ENCODE data around the gene FBXL19. TPM values are rescaled to one million over a fixed set of nuclear protein-coding genes. Genes with fewer than 3 reads are reported as not detected.
A peak's percentile ranks its signal among the peaks of the same experiment; 100 is the strongest.
"Not testable (repeated sequence)": the region's sequence is repeated elsewhere in the genome, so short reads cannot be mapped to it uniquely, and the experiment has no call there.

FBXL19 gene, protein sequence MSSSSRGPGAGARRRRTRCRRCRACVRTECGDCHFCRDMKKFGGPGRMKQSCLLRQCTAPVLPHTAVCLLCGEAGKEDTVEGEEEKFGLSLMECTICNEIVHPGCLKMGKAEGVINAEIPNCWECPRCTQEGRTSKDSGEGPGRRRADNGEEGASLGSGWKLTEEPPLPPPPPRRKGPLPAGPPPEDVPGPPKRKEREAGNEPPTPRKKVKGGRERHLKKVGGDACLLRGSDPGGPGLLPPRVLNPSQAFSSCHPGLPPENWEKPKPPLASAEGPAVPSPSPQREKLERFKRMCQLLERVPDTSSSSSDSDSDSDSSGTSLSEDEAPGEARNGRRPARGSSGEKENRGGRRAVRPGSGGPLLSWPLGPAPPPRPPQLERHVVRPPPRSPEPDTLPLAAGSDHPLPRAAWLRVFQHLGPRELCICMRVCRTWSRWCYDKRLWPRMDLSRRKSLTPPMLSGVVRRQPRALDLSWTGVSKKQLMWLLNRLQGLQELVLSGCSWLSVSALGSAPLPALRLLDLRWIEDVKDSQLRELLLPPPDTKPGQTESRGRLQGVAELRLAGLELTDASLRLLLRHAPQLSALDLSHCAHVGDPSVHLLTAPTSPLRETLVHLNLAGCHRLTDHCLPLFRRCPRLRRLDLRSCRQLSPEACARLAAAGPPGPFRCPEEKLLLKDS
- 10 to 100 TPM in 1 of 2 donors, 1 to 10 TPM in 1; 6.4 to 10.1 TPM for total RNA-seq
- long read RNA-seq, partial matches to known transcripts, result 0 of 1 reads
- long read RNA-seq, other reads (novel, unspliced or antisense), result 1 of 1 reads

- DNase-seq (no peak), ATAC-seq (no peak)
- intact Hi-C loops (cut with DNase I), result no loop called here
Measured at GRCh38 chr16:30923554-30924075, at the start of gene FBXL19. FBXL19 (plus strand) TSS chr16:30923572; CDS start chr16:30925755, 2,183 bp downstream.

DNA sequence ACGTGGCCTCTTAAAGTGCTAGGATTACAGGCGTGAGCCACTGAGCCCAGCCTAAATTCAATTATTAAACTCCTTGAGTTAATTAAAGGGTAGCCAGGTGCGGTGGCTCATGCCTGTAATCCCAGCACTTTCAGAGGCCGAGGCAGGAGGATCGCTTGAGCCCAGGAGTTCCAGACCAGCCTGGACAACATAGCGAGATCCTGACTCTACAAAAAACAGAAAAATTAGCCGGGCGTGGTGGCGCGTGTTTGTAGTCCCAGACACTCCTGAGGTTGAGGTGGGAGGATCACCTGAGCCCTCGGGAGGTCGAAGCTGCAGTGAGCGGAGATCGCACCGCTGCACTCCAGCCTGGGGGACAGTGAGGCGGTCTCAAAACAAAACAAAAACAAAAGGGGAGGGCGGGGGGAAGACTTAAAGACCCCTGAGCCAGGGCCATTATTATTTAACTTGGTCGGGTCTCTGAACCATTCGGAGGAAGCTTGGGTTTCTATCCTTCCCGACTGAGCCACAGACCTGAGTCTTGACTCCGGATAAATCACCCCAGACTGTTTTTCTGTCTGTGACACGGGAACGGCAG is 49.0 kb upstream of the FBXL19 start:
- DNase-seq (no peak), ATAC-seq (no peak)
- intact Hi-C loops (cut with DNase I), result no loop called here

- ATAC-seq (peak; percentile 99), DNase-seq (peak; percentile 93)
- intact Hi-C loops (cut with DNase I), result no loop called here
Measured at GRCh38 chr16:30874821-30875717, 48.3 kb upstream of the FBXL19 start.

- intact Hi-C loops (cut with DNase I), result no loop called here
Measured at GRCh38 chr16:30875871-30876801, 47.2 kb upstream of the FBXL19 start.

GRCh38 chr16:30876867-30877266 is 46.5 kb upstream of the FBXL19 start:
- ATAC-seq (no peak), DNase-seq (no peak)
- intact Hi-C loops (cut with DNase I), result no loop called here

More at GRCh38 chr16:30875871-30876801, 47.2 kb upstream of the FBXL19 start:
- ATAC-seq (no peak), DNase-seq (no peak)

DNA sequence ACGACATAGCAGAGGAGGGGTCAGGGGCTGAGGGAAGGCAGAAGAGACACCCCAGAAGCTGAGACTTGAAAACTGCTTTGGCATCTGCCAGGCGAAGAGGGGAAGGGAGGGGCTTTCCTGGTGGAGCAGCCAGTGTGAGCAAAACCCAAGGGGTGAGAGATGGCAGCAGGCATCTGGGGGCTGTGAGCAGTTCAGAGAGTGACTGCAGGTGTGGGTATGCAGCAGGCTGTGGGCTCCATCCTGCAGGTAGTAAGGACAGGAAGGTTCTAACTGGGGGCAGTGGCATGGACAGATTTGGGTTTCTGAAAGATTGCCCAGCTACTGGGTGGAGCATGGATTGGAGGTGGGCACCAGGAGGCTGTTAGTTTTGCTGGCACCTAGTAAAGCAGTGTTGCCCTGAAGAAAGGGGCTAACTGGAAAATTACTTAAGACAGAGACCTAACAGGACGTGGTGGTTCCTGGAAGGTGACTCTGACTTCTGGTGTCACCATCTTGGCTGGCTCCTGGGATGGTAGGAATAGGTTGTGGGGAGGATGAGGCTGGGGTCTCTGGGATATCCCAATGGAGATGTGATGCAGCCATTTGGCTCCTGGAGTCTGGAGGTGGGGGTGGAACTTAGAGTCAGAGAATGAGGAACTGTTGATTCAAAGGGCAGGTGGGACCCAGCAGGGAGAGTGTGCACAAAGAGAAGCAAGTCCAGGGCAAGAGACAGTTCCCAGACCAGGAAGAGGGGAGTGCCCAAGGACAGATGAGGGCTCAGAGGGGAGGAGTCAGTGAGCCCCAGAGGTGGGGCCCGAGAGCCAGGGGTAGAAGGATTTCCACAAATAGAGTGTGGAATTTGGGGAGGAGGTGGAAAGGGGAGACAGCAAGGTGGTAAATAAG is 40.7 kb upstream of the FBXL19 start:
- DNase-seq (no peak), ATAC-seq (no peak)
- intact Hi-C loops (cut with DNase I), result no loop called here

GRCh38 chr16:30884760-30885159 is 38.6 kb upstream of the FBXL19 start:
- no peak for DNase-seq
- ATAC-seq, result no peak
- intact Hi-C loops (cut with DNase I), result no loop called here

DNA sequence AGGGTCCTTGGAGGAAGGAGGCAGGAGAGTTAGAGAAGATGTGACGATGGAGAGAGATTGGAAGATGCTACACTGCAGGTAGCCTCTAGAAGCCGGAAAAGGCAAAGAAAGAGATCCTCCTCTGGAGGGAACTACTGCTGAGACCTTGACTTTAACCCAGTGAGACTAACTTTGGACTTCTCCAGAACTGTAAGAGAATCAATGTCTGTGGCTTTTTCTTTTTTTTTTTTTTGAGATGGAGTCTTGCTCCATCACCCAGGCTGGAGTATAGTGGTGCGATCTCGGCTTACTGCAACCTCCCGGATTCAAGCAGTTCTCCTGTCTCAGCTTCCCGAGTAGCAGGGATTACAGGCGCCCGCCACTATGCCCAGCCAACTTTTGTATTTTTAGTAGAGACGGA is 38.2 kb upstream of the FBXL19 start:
- intact Hi-C loops (cut with DNase I), result no loop called here
- no peak for DNase-seq
- no peak for ATAC-seq

DNA sequence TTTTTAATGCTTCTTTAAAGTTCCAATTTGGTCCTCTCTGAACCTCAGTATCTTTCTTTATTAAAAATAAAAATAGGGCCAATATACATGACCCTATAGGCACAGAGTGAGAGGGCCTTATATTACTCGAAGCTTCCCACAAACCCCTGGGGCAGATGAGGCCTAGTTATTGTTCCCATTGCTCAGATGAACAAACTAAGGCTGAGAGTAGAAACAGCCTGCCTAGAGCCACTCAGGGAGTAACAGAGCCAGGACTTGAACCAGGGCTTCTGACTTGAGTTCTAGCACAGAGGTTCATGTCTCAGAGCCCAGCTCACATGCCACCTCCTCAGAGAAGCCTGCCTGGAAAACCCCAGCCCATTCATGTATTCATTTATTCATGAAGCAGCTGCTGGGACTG is 37.2 kb upstream of the FBXL19 start:
- DNase-seq, result no peak
- ATAC-seq, result no peak
- intact Hi-C loops (cut with DNase I), result no loop called here

DNA sequence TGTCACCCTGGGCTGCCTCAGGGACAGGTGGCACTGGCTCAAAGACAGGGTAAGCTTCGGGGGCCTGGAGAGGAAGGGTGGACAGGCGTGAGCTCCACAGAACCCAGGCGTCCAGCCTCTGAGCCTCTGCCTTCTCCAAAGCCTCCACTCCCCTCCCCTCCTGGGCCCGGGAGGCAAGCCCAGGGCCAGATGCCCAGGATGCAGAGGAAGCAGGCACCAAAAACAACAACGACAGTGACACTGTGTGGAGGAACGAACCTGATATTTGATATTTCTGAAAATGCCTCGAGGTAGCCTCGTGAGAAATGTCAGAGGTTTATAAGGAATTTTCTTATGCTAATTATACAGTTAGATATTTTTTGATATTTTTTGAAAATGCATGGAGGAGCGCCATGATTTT is 35.4 kb upstream of the FBXL19 start:
- DNase-seq (no peak), ATAC-seq (no peak)
- intact Hi-C loops (cut with DNase I), result no loop called here

DNA sequence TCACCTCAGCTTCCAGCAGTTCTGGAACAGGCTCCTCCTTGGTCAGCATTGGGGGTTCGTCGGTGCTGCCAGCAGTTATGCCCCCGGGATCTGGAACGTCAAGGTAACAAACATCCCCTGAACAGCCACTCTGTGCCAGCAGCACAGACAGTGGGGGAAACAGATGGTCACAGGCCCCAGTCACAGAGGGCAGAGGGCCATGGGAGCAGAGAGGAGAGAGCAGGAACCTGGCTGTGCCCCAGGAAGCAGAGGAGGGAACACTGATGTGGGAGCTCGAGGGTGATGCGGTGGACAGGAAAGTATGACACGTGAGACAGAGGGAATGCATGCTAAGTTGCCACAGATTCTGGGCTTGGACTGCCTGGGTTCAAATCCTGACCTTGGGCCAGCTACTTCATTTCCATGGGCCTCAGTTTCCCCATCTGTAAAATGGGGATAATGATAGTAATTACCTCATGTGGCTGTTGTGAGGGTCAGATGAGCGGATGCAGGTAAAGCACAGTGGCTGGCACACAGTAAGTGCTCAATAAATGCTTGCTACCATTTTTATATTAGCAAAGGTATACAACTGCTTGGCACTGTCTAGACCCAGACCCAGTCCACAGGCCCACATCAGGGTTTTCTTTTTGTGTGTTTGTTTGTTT is 34.4 kb upstream of the FBXL19 start:
- intact Hi-C loops (cut with DNase I), result no loop called here
- ATAC-seq (no peak), DNase-seq (no peak)

- DNase-seq (no peak), ATAC-seq (no peak)
- intact Hi-C loops (cut with DNase I), result no loop called here
Measured at GRCh38 chr16:30889721-30890120, 33.7 kb upstream of the FBXL19 start.

GRCh38 chr16:30891043-30891823 is 32.1 kb upstream of the FBXL19 start:
- intact Hi-C loops (cut with DNase I); DNase-seq; ATAC-seq: not testable (repeated sequence)

DNA sequence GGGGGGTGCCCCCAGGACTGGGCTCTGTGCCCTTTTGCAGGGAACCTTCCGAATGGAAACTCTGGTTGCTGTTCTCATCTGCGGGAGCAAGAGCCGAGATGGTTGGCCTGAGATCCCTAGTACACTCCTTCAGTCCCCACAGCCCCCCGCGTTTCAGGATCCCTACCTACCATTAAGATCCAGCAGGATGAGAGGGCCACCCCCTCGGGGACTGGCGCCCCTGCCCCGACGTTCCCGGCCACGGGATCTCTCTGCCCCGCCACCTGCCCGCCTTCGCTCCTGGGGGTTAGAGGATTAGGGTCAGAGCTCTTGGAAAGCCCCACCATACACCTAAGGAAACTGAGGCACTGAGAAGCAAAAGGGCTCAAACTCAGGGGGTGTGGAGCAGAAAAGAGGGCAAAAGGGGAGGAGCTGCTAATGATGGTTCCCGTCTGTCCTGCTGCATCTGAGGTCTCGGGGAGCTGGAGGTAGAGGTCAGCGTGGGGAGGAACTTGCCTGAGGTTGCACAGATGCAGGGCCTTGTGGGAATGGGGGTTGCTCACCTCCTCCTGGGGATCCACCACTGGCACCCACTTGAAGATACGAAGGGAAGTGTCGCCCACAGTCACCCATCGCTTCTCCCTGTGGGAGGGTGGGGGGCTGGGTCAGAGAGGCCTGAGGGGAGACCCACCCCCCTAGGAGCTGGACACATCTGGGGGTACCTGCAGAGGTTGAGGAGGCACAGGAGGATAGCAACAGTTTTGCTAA is 30.5 kb upstream of the FBXL19 start:
- DNase-seq (no peak), ATAC-seq (no peak)
- intact Hi-C loops (cut with DNase I), result no loop called here

GRCh38 chr16:30893417-30893743 is 30.0 kb upstream of the FBXL19 start:
- intact Hi-C loops (cut with DNase I), result no loop called here
- no peak for DNase-seq

More at GRCh38 chr16:30893417-30893743, 30.0 kb upstream of the FBXL19 start:
- no peak for ATAC-seq

Data from left cardiac atrium (tissue), 4 donors.